Stimulated activated CD4-positive, alpha-beta T cell treated with anti-CD3 and anti-CD28 coated beads, Interleukin-2, amount 100 ng/mL, for 48 hours (primary cell): ENCODE measurements around the gene H19.

ENCODE experiments used
- DNase-seq, 2 donors: peaks; one replicate each; pipeline ENCODE4 v3.0.0-alpha.2; 2020

H19 gene

DNA sequence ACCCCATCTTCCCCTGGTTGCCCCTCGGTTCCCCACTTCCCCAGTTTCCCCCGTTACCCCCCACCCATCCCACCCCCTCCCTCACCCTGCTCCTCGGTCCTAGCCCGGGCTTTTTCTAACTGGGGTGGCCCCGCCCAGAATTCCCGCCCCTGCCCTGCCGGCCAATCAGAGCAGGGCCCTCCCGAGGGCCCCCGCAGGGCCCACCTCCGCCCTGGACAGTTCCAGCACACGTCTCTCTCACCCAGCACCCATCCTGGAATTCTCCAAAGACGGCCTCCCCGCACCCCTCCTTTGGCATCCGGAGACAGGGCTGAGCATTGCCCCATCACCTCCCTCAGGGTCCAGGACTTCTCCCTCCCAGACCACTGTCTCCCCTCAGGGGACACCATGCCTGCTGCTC is at the start of gene H19:
Gene H19, minus strand, starts transcription at position 88 of the 400 bp plus-strand sequence.
- DNase-seq, result no peak

DNA sequence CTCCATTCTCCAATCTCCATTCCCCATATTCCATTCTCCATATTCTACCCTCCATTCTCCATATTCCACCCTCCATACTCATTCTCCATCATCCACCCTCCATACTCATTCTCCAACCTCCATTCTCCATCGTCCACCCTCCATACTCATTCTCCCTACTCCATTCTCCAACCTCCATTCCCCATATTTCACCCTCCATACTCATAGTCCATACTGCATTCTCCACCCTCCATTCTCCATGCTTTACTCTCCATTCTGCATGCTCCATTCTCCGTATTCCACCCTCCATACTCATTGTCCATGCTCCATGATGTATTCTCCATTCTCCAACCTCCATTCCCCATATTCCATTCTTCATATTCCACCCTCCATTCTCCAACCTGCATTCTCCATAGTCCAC is 44.3 kb upstream of the H19 start:
- DNase-seq, result no peak

DNA sequence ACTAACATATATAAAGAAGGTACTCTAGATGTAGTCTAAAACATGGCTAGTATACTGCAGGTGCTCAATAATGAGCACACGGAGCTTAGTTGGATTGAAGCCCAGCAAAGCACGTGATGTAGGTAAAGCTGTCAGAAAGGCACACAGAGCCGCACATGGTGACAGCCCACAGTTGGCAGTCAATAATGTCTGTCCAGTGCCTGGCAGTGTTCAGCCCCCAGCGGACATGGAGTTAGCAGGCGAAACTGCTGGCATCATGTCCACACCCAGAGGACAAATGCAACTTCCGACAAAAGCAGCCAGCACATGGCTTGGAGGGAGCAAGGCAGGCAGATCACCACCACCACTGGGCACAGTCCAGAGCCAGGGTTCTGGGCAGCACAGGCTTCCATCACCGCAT is 43.5 kb upstream of the H19 start:
- no peak for DNase-seq

DNA sequence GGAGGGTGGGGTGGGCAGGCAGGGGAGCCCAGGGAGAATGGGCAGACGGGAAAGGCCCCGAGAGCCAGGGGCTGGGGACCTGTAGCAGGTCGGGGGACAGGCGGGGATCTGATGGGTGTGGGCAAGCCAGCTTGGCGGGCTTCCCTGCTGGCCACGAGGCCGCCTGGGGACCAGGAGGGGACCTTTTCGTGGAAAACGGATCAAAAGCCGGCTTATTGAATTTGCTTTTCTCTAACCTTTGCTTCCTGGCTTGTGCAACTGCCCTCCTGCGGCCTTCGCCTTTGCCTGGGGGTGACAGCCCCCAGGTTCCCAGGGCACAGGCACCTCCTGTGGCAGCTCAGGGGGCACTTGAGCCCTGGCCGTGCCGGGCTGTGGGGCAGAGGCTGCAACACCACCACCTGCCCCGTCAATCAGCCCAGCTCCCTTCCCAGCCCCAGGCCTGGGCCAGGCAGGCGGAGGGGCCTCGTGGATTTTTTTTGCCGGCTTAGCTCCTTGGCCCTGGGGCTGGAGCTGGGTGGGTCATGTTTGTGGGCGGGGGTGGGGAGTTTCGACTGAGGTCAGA is 41.6 kb upstream of the H19 start:
- no peak for DNase-seq

DNA sequence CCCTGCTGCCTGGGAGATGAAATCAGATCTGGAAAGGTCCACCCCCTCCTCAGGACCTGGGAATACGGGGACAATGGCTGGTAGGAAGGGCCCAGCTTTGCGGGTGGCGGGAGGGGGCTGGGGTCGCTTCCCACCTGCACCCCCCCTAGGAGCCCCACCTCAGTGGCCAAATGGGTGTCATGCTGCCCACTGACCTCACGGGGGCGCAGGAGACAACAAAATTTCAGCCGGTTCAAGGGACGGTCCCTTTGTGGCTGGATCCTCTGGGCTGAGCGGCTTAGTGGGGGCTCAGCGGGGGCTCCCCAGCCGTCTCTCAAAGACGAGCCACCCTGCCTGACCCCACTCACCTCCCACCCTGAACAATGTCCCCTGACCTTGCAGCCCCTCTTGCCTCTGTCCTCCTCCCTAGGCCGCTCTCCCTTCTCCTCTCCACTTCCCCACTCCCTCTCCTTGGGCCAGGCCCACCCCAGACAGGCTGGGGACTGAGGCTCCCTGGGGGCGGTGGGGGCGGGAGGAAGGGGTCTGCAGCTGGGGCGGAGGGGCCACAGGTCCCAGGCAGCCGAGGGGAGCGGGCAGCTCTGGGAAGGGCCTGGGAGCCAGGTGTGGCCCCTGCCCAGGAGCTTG is 39.3 kb upstream of the H19 start:
- DNase-seq, result no peak

DNA sequence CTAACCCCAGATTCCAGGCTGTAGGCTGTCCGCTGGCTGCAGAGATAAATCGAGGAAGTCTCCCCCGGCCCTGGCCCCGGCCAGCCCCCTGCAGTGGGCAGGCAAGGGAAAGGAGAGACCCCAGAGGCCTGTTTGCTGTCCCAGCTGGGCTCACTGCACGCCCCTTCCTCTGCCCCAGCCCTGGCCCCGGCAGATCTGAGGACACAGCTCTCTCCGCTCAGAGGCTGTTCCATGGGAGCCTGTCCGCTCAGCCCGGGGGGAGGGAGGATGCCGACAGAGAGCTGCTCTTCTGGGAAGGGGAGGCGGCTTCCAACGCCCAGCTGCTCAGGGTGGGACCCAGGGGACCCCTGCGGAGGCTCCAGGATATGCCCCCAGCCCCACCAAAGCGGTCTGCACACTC is 37.7 kb upstream of the H19 start:
- DNase-seq, result no peak

DNA sequence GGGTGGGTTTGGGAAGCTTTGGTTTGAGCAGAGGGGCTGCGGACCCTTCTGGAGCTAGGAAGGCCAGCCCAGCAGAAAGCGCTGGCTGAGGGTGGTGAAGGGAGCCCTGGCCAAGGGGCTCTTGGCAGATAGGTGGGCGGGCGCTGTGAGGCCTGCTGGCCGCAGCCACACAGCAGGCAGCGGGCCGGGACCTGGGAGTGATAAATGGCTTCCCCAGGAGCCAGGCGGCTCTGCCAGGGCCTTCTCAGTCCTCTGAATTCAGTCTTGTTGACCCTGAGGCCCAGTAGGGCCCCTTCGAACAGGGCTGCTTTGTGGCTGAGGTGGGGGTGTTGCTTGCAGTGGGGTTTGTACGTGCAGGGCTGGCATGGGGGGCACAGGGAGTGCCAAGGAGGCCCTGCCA is 33.4 kb upstream of the H19 start:
- DNase-seq, result no peak

DNA sequence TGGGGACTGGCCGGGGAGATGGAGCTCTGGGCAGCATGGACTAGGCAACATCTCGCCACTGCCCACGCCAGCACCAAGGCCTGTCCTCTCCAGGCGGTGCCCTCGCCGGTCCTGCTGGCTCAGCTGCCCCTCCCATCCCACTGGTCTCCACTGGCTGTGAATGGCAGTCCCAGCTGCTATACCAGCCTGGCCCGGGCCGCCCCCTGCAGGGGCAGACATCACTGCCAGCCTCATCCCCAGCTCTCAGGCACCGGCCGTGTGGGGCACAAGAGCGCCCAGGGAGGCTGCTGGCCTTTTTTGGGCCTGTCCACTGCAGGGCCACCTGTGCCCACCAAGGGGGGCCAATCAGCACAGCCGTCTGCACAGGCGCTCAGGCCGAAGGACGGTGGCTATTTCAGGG is 30.1 kb upstream of the H19 start:
- DNase-seq, result no peak

DNA sequence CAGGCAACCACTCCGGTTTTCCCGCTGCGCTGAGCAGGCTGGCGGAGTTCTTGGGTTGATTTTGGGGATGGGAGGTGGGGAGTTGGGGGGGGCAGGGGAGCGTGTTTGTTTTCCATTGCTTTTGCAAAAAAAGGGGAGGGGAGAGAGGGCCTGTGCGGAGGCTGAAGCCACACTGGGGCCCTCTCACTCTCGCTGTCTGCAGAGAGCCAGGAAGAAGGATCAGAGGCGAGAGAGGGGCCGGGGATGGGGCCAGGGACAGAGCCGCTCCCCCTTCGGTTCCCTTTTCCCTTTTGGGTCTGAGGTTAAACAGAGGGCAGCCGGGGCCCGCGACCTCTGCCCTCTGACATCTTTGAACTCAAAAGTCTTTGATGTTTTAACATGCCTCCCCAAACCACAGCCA is 17.4 kb upstream of the H19 start:
- DNase-seq, result no peak

DNA sequence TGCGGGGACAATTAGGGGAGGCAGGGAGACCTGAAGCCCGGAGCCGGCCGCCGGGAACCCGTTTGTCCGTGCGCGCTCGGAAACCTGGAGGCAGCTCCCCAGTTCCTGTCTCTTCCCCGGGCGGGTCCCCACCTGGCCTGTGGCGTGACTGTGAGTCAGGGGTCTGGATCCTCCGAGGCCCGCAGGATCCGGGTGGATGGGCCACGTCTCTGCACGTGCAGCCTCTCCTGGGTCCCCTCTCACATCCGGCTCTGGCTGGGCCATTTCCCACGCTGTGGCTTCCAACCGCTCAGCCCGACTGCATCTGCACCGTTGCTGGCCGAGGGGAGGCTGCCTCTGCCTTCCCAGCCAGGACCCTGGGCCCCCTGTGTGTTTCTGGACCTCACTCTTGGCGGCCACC is 14.8 kb upstream of the H19 start:
- DNase-seq, result no peak

DNA sequence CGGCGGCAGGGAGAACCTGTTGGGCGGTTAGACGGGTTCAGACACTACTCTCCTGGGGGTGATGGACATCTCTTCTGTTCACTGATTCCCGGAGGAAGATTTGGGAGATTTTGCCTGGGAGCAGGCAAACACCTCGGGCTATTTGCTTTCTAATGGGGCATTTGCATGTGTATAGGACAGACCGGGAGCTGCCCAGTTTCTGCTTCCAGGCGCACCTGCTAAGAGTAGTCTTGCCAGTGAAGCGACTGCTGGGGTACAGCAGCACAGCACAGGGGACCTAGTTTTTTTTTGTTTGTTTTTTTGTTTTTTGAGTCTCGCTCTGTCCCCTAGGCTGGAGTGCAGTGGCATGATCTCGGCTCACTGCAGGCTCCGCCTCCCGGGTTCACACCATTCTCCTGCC is 6.8 kb upstream of the H19 start:
- DNase-seq, result no peak

DNA sequence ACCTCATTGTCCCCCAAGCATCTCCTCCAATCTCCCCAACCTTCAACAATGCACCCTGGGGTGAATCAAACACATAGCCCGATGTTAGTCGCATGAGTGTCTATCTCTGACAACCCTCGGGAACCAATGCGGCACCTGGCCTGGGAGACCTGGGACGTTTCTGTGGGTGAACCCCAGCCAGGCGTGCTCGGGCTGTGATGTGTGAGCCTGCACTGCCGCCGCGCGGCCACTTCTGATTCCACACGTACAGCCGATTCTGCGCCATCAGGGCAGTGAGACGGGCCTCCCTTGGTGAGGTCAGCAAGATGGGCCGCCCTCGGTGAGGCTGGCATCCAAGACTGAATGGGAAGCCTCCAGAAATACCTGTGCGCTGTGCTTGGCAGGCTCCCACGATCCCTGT is 5.2 kb upstream of the H19 start:
- DNase-seq, result no peak

DNA sequence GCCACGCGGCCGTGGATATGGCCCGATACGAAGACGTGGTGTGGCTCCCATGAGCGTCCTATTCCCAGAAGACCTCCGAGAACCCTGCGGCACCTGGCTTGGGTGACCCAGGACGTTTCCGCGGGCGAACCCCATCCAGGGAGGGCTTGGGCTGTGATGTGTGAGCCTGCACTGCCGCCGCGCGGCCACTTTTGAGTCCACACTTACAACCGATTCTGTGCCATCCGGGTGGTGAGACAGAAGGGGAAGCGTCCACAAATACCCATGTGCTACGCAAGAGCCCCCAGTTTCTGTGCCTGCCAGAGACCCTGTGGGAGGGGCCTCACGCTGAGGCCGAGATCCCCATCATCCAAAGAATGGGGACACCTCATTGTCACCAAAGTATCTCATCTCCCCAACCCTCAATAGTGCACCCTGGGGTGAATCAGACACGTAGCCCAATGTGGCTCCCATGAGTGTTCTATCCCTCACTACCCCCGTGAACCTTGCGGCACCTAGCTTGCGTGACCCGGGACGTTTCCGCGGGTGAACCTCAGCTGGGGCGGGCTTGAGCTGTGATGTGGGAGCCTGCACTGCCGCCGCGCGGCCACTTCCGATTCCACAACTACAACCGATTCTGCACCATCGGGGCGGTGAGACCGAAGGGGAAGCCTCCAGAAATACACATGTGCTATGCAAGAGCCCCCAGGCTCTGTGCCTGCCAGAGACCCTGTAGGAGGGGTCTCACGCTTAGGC is 4.6 kb upstream of the H19 start:
- DNase-seq, result no peak

DNA sequence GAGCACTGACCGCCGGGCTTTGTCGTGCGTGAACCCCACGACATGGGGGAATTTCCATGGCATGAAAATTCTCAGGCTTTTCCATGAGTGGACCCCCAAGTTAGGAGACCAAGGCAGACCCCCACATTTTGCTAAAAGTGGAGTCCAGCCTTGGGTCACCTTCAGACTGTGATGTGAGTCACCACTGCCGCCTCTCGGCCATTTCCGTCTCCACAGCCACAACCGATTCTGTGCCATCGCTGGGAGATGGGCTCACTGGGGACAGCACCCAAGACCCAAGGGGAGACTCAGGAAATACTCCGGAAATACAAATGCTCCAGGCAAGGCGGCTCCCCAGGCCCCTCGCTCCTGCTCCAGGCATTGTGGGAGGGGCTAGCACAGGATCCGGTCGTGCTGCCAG is 1.2 kb upstream of the H19 start:
- no peak for DNase-seq

DNA sequence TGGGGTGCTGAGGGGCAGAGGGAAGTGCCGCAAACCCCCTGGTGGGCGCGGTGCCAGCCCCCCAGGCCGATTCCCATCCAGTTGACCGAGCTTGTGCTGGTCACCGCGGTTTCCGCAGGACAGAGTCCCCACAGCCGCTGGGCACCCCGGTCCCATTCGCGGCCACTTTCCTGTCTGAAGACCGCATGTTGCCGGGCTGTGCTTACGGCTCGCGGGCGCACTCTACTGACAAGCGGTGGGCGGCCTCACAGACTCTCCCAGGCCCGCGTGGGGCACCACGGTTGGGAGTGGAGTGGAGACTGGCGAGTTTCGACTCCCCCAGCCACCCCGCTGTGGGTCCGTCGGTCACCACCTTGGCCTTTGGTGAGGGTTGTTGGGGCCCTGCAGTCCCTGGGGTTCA is 648 bp upstream of the H19 start:
- DNase-seq, result no peak

DNA sequence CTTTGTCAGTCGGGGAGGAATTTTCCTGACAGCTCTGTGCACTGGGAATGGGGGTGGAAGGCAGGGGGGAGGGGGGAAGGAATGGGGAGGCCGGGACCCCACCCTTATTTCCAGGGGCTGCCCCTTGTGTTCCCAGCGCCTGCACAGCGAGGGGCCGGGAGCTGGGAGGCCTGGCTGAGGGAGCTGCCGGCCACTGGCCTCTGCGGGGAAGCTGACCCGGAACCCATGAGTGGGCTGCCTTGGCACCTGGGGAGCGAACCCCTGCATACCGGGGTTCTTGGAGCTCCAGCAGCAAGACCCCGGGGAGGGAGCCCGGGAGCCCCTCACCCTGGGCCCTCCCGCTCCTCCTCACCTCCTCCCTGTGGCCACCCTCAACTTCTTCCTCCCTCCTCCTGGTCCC is 3.5 kb downstream of the H19 start:
- DNase-seq, result no peak

DNA sequence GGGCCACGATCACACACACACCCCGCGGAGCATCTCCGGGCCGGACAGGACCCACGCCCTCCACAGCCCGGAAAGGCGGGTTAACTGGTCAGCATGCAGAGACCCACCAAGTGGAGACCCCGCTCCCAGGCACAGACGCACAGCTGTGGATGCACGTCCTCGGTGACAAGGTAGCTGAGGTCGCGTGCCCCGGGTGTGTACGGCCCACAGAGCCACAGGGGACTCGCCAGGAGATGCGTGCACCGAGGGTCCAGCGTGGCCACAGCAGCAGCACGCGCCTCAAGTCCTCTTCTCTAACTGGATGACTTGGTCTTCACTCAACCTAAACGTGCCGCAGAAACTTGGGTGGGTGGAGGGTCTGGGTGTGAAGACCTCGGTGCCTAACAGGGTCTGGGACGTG is 5.5 kb downstream of the H19 start:
- no peak for DNase-seq

DNA sequence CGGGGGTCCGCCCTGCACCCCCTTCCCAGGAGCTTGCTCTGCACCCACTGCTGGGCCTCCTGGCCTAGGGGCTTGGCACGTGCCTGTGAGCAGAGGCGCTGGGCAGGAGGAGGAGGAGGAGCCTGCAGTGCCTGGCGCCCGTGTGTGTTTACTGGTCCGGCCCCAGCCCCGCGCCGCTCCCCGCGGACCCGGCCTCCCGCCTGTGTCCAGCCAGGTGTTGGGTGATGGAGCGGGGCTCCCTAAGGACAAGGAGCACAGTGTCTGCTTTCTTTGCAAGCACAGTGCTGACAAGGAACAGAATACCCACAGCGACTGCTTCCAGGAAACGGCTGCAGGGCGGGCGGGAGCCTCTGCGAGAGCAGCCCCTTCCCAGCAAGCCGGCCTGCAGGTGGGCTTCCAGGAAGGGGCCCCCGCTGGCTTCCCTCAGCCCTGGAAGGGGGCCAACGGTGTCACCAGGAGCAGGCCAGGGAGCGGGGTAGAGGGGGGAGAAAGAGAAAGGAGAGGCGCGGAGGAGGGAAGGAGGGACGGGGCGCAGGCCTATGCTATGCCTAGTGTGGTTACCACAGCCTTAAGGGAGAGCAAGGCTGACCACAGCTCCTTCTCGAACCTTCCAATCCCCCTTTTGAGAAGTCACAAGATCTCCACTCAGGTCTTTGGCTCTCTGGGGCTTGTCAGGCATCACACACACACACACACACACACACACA is 6.6 kb downstream of the H19 start:
- no peak for DNase-seq

DNA sequence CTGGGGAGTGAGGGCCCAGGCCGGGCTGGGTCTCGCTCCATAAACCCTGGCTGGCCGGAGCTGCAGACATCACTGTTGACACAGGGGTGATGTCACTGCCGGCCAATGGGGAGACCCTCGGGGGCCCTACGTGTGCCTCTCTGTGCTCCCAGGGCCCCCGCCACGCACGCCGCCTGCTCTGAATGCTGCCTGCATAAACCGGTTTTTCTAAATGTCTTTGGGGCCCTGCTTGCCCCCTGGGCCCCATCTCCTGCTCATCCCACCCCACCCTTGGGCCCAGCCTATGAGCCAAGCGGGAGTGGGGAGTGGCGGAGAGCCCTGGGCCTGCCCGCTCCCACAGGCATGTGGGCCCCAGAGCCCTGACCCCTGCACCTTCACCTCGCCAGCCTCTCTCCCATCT is 7.7 kb downstream of the H19 start:
- no peak for DNase-seq

DNA sequence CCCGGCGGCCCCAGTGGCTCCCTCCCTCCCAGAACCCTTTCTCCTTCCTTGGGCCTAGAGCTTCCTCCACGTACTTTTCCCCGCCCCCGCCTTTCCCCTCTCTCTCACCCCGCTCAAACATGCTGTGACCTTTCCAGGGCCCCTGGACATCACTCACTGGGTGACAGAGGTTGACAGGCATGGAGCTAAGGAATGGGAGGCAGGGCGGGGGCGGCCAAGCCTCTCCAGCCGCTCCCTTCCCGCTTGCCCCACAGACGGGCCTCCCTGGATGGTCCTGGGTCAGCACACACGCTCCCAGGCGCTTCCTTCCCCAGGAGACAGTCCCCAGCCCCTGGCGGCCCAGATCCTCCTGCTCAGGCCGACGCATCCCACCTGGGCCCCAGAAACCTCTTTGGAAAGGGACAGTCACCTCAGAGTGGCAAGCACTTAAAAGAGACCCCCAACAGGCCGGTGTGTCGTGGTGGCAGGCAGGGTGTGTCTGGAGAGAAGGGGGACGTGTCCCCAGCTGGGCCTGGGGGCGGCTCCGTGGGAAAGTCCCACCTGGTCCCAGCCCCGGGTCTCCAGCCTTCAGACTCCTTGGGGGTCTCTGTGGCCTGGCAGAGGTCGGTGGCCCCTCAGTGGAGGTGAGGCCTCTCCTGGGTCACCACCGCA is 8.8 kb downstream of the H19 start:
- DNase-seq, result no peak

DNA sequence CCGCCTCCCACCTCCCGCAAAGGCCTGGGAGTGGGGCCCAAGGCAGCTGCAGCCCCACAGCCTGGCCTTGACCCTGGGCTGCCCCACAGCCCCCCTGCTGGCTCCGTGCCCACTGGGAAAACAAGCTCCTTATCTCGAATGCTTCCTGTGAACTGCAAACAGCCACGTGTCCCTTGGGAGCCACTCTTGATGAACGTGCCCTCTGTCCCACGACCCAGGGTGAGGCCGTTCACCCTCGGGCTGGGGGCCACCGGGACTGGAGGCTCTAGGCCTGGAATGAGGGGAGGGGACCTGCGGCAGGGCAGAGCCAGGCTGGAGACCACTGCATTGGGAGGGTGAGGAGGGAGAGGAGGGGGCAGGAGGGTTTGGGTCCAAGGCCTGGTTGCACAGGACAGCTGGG is 9.5 kb downstream of the H19 start:
- DNase-seq, result no peak

DNA sequence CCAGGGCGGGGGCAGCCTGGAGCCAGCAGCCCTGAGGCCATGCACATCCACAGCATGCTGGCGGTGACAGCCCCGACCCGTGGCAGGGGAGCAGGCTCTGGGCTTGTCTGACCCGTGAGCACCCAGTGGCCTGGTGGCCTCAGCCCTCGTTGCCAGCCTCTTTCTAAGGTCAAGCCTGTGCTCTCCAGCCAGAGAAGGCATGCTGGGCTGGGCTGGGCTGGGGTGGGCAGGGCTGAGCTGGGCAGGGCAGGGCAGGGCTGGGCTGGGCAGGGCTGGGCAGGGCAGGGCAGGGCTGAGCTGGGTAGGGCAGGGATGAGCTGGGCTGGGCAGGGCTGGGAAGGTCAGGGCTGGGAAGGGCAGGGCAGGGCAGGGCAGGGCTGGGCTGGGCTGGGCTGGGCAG is 10.6 kb downstream of the H19 start:
- no peak for DNase-seq

DNA sequence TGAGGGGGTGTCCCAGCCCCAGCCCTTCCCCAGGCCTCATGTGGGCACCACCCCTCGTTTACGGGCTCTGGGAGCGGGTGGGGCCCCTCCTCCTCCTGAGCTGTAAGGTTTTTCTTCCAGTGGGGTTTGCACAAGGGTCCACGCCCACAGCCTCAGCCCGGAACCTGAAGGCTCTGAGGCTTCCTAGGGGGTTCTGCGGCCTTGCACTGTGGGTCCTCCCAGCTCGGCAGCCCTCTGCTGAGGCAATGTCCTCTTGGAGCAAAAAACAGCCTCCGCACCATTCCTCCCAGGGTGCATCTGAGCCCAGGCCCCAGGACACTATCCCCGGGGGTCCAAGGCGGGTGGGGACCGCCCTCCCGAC is 14.1 kb downstream of the H19 start:
- no peak for DNase-seq
